Esophagus muscularis mucosa (tissue), 4 donors: ENCODE data around the gene XYLT1. TPM values are rescaled to one million over a fixed set of nuclear protein-coding genes. Genes with fewer than 3 reads are reported as not detected.

Experiments
- DNase-seq: peaks from one replicate; pipeline ENCODE4 v3.0.0-alpha.2; 2017; ENCODE audit errors: extremely low spot score
- H3K27ac ChIP-seq, 4 donors: fragments of 200-600 bp; sonication (generic); replicated peaks in 1 of 4; 1 replicate in 3 of 4; 2 replicates in 1 of 4; pipeline ENCODE4 v1.5.1; 2016 to 2019; ENCODE audit warnings: mild to moderate bottlenecking in 1 of 4
- H3K27me3 ChIP-seq, 4 donors: fragments of 200-600 bp; sonication (generic); one replicate each; pipeline versions ENCODE4 v1.5.1 to v1.6.0; 2016 to 2019
- H3K36me3 ChIP-seq, 4 donors: fragments of 200-600 bp; sonication (generic); one replicate each; pipeline ENCODE4 v1.5.1; 2016 to 2019
- H3K4me1 ChIP-seq, 4 donors: fragments of 200-600 bp; sonication (generic); one replicate each; pipeline ENCODE4 v1.5.1; 2016 to 2019
- H3K4me3 ChIP-seq, 4 donors: fragments of 200-600 bp; sonication (generic); 1 replicate in 2 of 4; 2 replicates in 2 of 4; pipeline ENCODE4 v1.5.1; 2016 to 2019; ENCODE audit warnings: mild to moderate bottlenecking in 4 of 4, moderate library complexity in 1 of 4
- H3K9me3 ChIP-seq, 4 donors: fragments of 200-600 bp; sonication (generic); 1 replicate in 3 of 4; 2 replicates in 1 of 4; pipeline ENCODE4 v1.5.1; 2016 to 2019
- EP300 ChIP-seq: sonication (generic); formaldehyde crosslinking; IDR thresholded peaks from one replicate; pipeline ENCODE4 v1.6.1; 2017; ENCODE audit warnings: antibody characterized with exemption
- POLR2A ChIP-seq: fragments of 450-650 bp; IDR thresholded peaks from one replicate; pipeline ENCODE4 v1.6.1; 2017; ENCODE audit warnings: antibody characterized with exemption, moderate library complexity, mild to moderate bottlenecking, low read depth
- POLR2AphosphoS5 ChIP-seq, 2 donors: sonication (generic); formaldehyde crosslinking; IDR thresholded peaks; one replicate each; pipeline ENCODE4 v1.6.1; 2017; ENCODE audit warnings: antibody characterized with exemption in 2 of 2
- WGBS: methylation state at CpG from one replicate; pipeline ENCODE4 v1.1.5; 2018; 5-methylcytosine and 5-hydroxymethylcytosine counted together
- intact Hi-C: fragments of 100-400 bp; cut with DNase I; formaldehyde crosslinking; loops from one replicate; pipeline ENCODE4 v1.15.1; 2023
- total RNA-seq, 4 donors: library from RNA; depleted of rRNA; stranded (reverse); fragments of >200 nt; gene quantifications; one replicate each; pipeline versions ENCODE4 v1.1.0 to v1.2.1, GENCODE V29; 2016
- TF ChIP-seq, protein P1 (sequence below), 3 experiments: fragments of 200-600 bp in 2 of 3; fragments of 450-650 bp in 1 of 3; sonication (generic) in 2 of 3; IDR thresholded peaks; one replicate each; pipeline ENCODE4 v1.5.1; 2017 to 2019; ENCODE audit warnings: antibody characterized with exemption in 3 of 3, mild to moderate bottlenecking in 2 of 3, moderate library complexity in 1 of 3

Gene XYLT1
- total RNA-seq, 4 donors from 2014 or later = 25.2 to 57.1 (median 33.5) TPM

DNA sequence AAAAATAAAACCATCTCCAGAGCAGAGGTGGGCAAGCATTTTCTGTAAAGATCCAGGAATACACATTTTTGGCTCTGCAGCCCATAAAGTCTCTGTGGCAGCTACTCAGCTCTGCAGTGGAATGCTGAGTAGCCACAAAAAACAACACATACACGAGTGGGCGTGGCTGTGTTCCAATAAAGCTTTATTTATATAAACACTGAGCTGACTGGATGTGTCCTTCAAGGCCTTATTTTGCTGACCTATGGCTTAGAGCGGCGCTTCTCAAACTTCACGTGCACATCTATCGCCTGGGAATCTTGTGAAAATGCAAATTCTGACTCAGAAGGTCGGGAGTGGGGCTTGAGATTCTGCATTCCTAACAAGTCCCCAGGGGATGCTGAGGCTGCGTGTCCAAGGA, 39.7 kb downstream of the XYLT1 start:
- WGBS = 81% methylated on average over 8 of the region's 8 CpGs
- intact Hi-C loops = no loop called here
- Histone ChIP-seq H3K36me3 (no peaks in the 10 kb centered on the region), H3K27me3 (no peaks in the 10 kb centered on the region), H3K4me3 (no peak overlapping the region), H3K27ac (no peak overlapping the region), H3K9me3 (no peaks in the 10 kb centered on the region), H3K4me1 (peaks cover 0 to 35% (median 21%) of the 10 kb centered on the region in 4 donors)
- TF ChIP-seq, protein P1, sequence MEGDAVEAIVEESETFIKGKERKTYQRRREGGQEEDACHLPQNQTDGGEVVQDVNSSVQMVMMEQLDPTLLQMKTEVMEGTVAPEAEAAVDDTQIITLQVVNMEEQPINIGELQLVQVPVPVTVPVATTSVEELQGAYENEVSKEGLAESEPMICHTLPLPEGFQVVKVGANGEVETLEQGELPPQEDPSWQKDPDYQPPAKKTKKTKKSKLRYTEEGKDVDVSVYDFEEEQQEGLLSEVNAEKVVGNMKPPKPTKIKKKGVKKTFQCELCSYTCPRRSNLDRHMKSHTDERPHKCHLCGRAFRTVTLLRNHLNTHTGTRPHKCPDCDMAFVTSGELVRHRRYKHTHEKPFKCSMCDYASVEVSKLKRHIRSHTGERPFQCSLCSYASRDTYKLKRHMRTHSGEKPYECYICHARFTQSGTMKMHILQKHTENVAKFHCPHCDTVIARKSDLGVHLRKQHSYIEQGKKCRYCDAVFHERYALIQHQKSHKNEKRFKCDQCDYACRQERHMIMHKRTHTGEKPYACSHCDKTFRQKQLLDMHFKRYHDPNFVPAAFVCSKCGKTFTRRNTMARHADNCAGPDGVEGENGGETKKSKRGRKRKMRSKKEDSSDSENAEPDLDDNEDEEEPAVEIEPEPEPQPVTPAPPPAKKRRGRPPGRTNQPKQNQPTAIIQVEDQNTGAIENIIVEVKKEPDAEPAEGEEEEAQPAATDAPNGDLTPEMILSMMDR (IDR thresholded peaks at IDR 0.05) = no peak
- TF ChIP-seq POLR2A = no peak
- TF ChIP-seq EP300 = no peak
- no peak for TF ChIP-seq POLR2AphosphoS5 (IDR thresholded peaks at IDR 0.05)
- DNase-seq = no peak

DNA sequence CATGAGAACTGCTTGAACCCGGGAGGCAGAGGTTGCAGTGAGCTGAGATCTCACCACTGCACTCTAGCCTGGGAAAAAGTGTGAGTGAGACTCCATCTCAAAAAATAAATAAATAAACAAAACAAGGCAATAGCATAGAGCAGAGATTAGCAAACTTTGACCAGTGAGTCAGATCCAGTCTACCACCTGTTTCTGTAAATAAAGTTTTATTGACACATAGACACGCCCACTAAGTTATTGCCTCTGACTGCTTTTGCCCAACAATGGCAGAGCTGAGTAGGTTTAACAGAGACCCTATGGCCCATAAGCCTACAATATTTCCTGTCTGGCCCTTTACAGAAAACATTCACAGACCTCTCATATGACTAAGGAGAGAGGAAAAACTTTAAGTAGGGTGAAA, 44.3 kb downstream of the XYLT1 start:
- 94% methylated on average over 2 of the region's 2 CpGs for WGBS
- H3K27ac ChIP-seq = no peak overlapping the region
- H3K4me3 ChIP-seq = no peak overlapping the region
- H3K9me3 ChIP-seq = no peaks in the 10 kb centered on the region
- H3K4me1 ChIP-seq = peaks cover 0 to 4% (median 0%) of the 10 kb centered on the region in 4 donors
- H3K36me3 ChIP-seq = no peaks in the 10 kb centered on the region
- intact Hi-C loops = no loop called here
- TF ChIP-seq, protein P1 (IDR thresholded peaks at IDR 0.05) = no peak
- no peak for TF ChIP-seq POLR2A
- DNase-seq = no peak
- H3K27me3 ChIP-seq = no peaks in the 10 kb centered on the region

DNA sequence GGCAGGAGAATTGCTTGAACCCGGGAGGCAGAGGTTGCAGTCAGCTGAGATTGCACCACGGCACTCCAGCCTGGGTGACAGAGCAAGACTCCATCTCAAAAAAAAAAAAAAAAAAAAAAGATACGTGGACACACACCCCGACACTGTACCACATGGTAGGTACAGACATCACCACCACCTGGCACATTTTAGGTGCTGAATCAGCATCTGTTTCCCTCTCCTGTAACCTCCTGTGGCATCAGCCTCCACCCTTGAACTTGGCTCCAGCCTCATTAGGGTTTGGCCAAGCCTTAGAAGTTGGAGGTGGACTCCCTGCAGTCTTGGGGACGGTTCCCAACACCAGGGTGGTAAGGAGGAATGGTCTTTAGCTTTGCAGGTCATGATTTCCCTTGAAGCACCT, 46.0 kb downstream of the XYLT1 start:
- no peaks in the 10 kb centered on the region for H3K27me3 ChIP-seq
- intact Hi-C loops = loop anchor here (5.0 kb wide), 1 partner anchor 207 kb away; no protein-coding TSS in a partner anchor
- DNase-seq = no peak
- H3K4me3 ChIP-seq = no peak overlapping the region
- H3K36me3 ChIP-seq = no peaks in the 10 kb centered on the region
- 98% methylated on average over 5 of the region's 5 CpGs for WGBS
- no peak overlapping the region for H3K27ac ChIP-seq
- TF ChIP-seq POLR2AphosphoS5 (IDR thresholded peaks at IDR 0.05) = no peak
- H3K4me1 ChIP-seq = no peaks in the 10 kb centered on the region
- H3K9me3 ChIP-seq = no peaks in the 10 kb centered on the region

DNA sequence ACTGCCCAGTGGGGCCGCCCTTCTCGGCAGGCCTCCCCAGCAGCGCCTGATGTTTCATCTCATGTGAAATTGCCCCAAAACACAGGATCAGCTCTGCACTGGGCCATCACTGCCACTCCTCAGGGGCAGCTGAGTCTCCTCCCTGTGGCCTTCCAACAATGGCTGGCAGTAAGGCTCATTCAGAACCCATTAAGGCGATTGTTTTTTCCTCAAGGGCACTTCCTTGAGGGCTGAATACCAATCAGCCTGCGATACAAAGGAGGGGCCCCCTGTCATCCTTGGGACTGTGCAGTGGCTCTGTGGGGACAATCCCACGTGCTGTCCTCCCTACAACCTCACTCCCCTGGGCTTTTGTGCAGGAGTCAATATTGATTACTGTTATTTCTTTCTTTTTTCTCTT, 47.5 kb downstream of the XYLT1 start:
- WGBS = 81% methylated on average over 6 of the region's 6 CpGs
- no peak overlapping the region for H3K27ac ChIP-seq
- H3K9me3 ChIP-seq = no peaks in the 10 kb centered on the region
- intact Hi-C loops = loop anchor here (5.0 kb wide), 1 partner anchor 206 kb away; no protein-coding TSS in a partner anchor
- DNase-seq = no peak
- H3K4me3 ChIP-seq = no peak overlapping the region
- no peaks in the 10 kb centered on the region for H3K27me3 ChIP-seq
- H3K4me1 ChIP-seq = no peaks in the 10 kb centered on the region
- H3K36me3 ChIP-seq = no peaks in the 10 kb centered on the region
- TF ChIP-seq POLR2AphosphoS5 (IDR thresholded peaks at IDR 0.05) = no peak
- TF ChIP-seq POLR2A = no peak
- TF ChIP-seq, protein P1 (IDR thresholded peaks at IDR 0.05) = no peak
- no peak for TF ChIP-seq EP300

DNA sequence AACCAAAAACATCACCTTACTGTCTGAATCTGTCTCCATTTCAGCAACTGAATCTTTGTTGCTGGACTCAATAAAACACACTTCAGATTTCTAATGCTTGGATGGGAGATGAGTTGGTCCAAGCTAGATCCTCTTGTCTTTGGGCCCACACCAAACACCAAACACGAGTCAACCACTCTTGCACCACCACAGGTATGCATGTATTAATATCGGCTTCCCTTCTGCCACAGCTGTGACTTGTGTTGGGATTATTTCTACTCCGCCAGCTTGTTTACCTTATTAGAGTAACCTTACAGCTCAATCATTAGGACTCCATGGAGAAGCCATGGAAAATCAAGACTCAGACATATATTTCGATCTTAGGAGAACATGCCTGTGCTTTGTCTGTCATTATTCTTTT, 49.9 kb downstream of the XYLT1 start:
- DNase-seq = no peak
- Histone ChIP-seq H3K9me3 (no peaks in the 10 kb centered on the region), H3K36me3 (no peaks in the 10 kb centered on the region), H3K27me3 (no peaks in the 10 kb centered on the region), H3K27ac (no peak overlapping the region), H3K4me1 (peaks cover 9 to 21% (median 20%) of the 10 kb centered on the region in 4 donors), H3K4me3 (no peak overlapping the region)
- 90% methylated on average over 4 of the region's 4 CpGs for WGBS
- intact Hi-C loops = loop anchor here (5.0 kb wide), 1 partner anchor 204 kb away; no protein-coding TSS in a partner anchor
- TF ChIP-seq POLR2AphosphoS5 (IDR thresholded peaks at IDR 0.05) (no peak), EP300 (no peak), POLR2A (no peak)
- TF ChIP-seq, protein P1 (IDR thresholded peaks at IDR 0.05) = no peak
